Brain pericyte (primary cell): ENCODE results near the gene MAP7D1.

Experiments used
- DNase-seq: peaks from one replicate; pipeline ENCODE4 v3.0.0-alpha.2; 2012; ENCODE audit warnings: low read depth, low spot score

The MAP7D1 gene

GRCh38 chr1:36126797-36127500 lies 29.0 kb upstream of the MAP7D1 start:
- DNase-seq, result no peak

GRCh38 chr1:36128126-36128904 lies 27.6 kb upstream of the MAP7D1 start:
- no peak for DNase-seq

- DNase-seq, result no peak
Observed at GRCh38 chr1:36128905-36129206, 27.1 kb upstream of the MAP7D1 start.

- no peak for DNase-seq
Observed at GRCh38 chr1:36132029-36132428, 23.9 kb upstream of the MAP7D1 start.

- DNase-seq, result no peak
Observed at GRCh38 chr1:36133484-36133883, 22.5 kb upstream of the MAP7D1 start.

GRCh38 chr1:36134031-36134430 lies 21.9 kb upstream of the MAP7D1 start:
- no peak for DNase-seq

- DNase-seq, result no peak
Observed at GRCh38 chr1:36134505-36135329, 21.2 kb upstream of the MAP7D1 start.

GRCh38 chr1:36135330-36135667 lies 20.7 kb upstream of the MAP7D1 start:
- no peak for DNase-seq

GRCh38 chr1:36135796-36136195 lies 20.2 kb upstream of the MAP7D1 start:
- DNase-seq, result no peak

- DNase-seq, result no peak
Observed at GRCh38 chr1:36136535-36136934, 19.4 kb upstream of the MAP7D1 start.

- DNase-seq, result no peak
Observed at GRCh38 chr1:36137226-36137625, 18.7 kb upstream of the MAP7D1 start.

- no peak for DNase-seq
Observed at GRCh38 chr1:36137776-36138175, 18.2 kb upstream of the MAP7D1 start.

GRCh38 chr1:36139521-36139920 lies 16.4 kb upstream of the MAP7D1 start:
- DNase-seq, result no peak

- no peak for DNase-seq
Observed at GRCh38 chr1:36142121-36142520, 13.8 kb upstream of the MAP7D1 start.

GRCh38 chr1:36143424-36143823 lies 12.5 kb upstream of the MAP7D1 start:
- no peak for DNase-seq

- no peak for DNase-seq
Observed at GRCh38 chr1:36144413-36144812, 11.5 kb upstream of the MAP7D1 start.

GRCh38 chr1:36148821-36149236 lies 7.1 kb upstream of the MAP7D1 start:
- DNase-seq, result no peak

GRCh38 chr1:36149237-36149972 lies 6.6 kb upstream of the MAP7D1 start, which contains the start of gene TRAPPC3:
Gene TRAPPC3 (minus strand): TSS chr1:36149486. CDS start chr1:36149378, 108 bp downstream.
- DNase-seq, result peak; percentile 99

- DNase-seq, result no peak
Observed at GRCh38 chr1:36149973-36150295, 6.0 kb upstream of the MAP7D1 start.

GRCh38 chr1:36150296-36151133 lies 5.4 kb upstream of the MAP7D1 start:
- DNase-seq, result peak; percentile 77
